ENCODE results near the gene GLT8D1.

DNA sequence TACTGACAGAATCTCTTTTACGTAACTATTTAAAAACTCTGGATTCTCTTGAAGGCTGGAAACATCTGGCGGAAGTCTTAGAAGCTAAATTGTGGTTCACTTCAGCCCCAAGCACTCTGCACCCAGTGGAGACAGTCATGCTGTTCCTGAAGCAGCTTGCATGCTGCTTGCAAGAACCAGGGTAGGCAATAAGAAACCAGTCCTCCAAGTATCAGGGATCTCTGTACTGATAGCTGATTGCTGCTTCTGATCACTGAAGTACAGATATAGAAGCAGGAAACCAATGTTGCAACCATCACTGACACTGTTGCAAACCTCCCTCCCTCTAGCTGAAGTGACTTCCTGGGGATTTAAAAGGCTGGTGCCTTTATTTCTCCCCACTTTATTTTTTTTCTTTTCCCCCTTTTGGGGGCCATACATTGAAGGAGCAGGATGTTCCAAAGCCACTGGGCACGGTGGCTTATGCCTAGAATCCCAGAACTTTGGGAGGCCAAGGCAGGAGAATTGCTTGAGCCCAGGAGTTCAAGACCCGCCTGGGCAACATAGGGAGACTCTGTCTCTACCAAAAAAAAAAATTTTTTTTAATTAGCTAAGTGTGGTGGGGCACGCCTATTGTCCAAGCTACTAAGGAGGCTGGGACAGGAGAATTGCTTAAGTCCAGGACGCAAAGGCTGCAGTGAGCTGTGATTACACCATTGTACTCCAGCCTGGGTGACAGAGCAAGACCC is 15.6 kb upstream of the GLT8D1 start:
- TF ChIP-seq, protein P1, sequence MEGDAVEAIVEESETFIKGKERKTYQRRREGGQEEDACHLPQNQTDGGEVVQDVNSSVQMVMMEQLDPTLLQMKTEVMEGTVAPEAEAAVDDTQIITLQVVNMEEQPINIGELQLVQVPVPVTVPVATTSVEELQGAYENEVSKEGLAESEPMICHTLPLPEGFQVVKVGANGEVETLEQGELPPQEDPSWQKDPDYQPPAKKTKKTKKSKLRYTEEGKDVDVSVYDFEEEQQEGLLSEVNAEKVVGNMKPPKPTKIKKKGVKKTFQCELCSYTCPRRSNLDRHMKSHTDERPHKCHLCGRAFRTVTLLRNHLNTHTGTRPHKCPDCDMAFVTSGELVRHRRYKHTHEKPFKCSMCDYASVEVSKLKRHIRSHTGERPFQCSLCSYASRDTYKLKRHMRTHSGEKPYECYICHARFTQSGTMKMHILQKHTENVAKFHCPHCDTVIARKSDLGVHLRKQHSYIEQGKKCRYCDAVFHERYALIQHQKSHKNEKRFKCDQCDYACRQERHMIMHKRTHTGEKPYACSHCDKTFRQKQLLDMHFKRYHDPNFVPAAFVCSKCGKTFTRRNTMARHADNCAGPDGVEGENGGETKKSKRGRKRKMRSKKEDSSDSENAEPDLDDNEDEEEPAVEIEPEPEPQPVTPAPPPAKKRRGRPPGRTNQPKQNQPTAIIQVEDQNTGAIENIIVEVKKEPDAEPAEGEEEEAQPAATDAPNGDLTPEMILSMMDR (IDR thresholded peaks at IDR 0.05) = no peak
- TF ChIP-seq POLR2A (IDR thresholded peaks at IDR 0.05) = no peak
